ENCODE results near the gene PCMTD2.

DNA sequence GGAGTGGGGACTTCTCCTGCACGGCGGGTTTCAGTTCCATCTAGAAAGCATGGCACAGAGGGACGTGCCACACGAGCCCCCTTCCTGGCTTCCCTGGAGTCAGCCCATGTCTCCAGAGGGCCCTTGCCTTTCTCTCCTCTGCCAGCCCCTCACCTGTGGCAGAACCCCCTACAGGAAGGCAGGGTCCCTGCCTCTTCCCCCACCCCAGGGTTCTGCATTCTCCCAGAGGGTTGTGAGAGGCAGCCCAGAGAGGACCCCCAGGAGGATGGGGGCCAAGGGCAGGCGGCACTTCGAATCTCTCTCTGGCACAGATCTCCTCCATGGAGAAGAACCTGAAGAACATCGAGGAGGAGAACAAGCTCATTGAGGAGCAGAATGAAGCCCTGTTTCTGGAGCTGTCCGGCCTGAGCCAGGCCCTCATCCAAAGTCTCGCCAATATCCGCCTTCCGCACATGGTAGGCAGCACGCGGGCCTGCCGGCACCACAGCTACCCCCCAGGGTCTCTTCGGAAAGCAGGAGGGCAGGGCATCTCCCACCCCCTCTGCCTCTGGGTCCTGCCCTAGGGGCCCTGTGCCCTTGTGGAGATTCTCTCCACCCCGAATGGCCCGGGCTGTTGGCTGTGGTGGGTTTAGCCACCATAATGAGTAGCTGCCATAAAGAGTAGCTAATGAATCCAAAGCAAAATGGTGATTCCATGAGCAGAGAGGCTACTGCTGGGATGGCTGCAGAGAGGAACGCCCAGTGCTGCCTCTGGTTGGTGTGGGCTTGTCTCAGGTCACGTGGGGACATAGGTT is 15.9 kb upstream of the PCMTD2 start:
- TF ChIP-seq CTCF (IDR thresholded peaks at IDR 0.05; ENCODE audit: poor library complexity) (no peak), EZH2phosphoT487 (IDR thresholded peaks at IDR 0.05; ENCODE audit: low read depth, severe bottlenecking, unreplicated experiment) (no peak), EZH2 (IDR thresholded peaks at IDR 0.05; ENCODE audit: borderline replicate concordance) (no peak)

All from hepatocyte (in vitro differentiated cells).